Activated effector memory CD4-positive, alpha-beta T cell treated with Interleukin-2 at 50 U/mL for 16 hours (primary cell): ENCODE data around the gene EIF3A.
"Not testable (repeated sequence)": the region's sequence is repeated elsewhere in the genome, so short reads cannot be mapped to it uniquely, and the experiment has no call there.

Experiments
- DNase-seq: peaks from one replicate; pipeline ENCODE4 v3.0.0-alpha.2; 2020

The EIF3A gene

GRCh38 chr10:119042169-119042568 lies 38.4 kb downstream of the EIF3A start:
- no peak for DNase-seq

- no peak for DNase-seq
Measured at GRCh38 chr10:119041326-119041725, 39.3 kb downstream of the EIF3A start.

- no peak for DNase-seq
Measured at GRCh38 chr10:119039161-119039560, 41.5 kb downstream of the EIF3A start.

GRCh38 chr10:119031496-119032059 lies 49.0 kb downstream of the EIF3A start:
- no peak for DNase-seq

- DNase-seq: peak; percentile 41
Measured at GRCh38 chr10:119030421-119031250, 50.0 kb downstream of the EIF3A start.

GRCh38 chr10:119029613-119030420 lies 50.8 kb downstream of the EIF3A start, which contains the start of gene NANOS1:
Gene NANOS1, plus strand, starts transcription at chr10:119029714. Its CDS starts 88 bp downstream, at chr10:119029802.
- no peak for DNase-seq

GRCh38 chr10:119028900-119029612 lies 51.6 kb downstream of the EIF3A start:
- peak; percentile 72 for DNase-seq

GRCh38 chr10:119028445-119028899 lies 52.1 kb downstream of the EIF3A start:
- not testable (repeated sequence) for DNase-seq

GRCh38 chr10:119026301-119027110 lies 54.1 kb downstream of the EIF3A start:
- DNase-seq: no peak

GRCh38 chr10:119025776-119026175 lies 54.8 kb downstream of the EIF3A start:
- DNase-seq: no peak

GRCh38 chr10:119025336-119025735 lies 55.3 kb downstream of the EIF3A start:
- no peak for DNase-seq

GRCh38 chr10:119024882-119025281 lies 55.7 kb downstream of the EIF3A start:
- no peak for DNase-seq

GRCh38 chr10:119023553-119023868 lies 57.1 kb downstream of the EIF3A start:
- no peak for DNase-seq

GRCh38 chr10:119022846-119023552 lies 57.6 kb downstream of the EIF3A start:
- DNase-seq: no peak

GRCh38 chr10:119020627-119020946 lies 60.0 kb downstream of the EIF3A start:
- DNase-seq: no peak

GRCh38 chr10:119007211-119007574 lies 73.4 kb downstream of the EIF3A start:
- no peak for DNase-seq

- no peak for DNase-seq
Measured at GRCh38 chr10:119006451-119007210, 74.0 kb downstream of the EIF3A start.

- DNase-seq: no peak
Measured at GRCh38 chr10:119005362-119006043, 75.1 kb downstream of the EIF3A start.

GRCh38 chr10:119003572-119004289 lies 76.9 kb downstream of the EIF3A start:
- no peak for DNase-seq
